Stimulated activated memory B cell treated with anti-CD40 and anti-IgM and Interleukin-4, amounts not matched to agents 10 μg/mL and 1 μg/mL and 100 μg/mL, for 72 hours (primary cell): ENCODE results near the gene LVRN.

ENCODE experiments used
- ATAC-seq: fragments of 150-1000 bp; cut with Tn5 transposase; 2 replicates; pipeline ENCODE4 v1.10.0; 2021
- H3K27ac Mint-ChIP-seq: one replicate; pipeline ENCODE4 v1.8.0; 2022; ENCODE audit warnings: mild to moderate bottlenecking, mixed read lengths
- H3K27me3 Mint-ChIP-seq: one replicate; pipeline ENCODE4 v1.8.0; 2022; ENCODE audit warnings: mixed read lengths
- H3K36me3 Mint-ChIP-seq: one replicate; pipeline ENCODE4 v1.8.0; 2022; ENCODE audit warnings: mixed read lengths
- H3K4me1 Mint-ChIP-seq: one replicate; pipeline ENCODE4 v1.8.0; 2022; ENCODE audit warnings: mixed read lengths
- H3K4me3 Mint-ChIP-seq: one replicate; pipeline ENCODE4 v1.8.0; 2022; ENCODE audit warnings: mild to moderate bottlenecking, moderate library complexity, mixed read lengths
- H3K9me3 Mint-ChIP-seq: one replicate; pipeline ENCODE4 v1.8.0; 2022; ENCODE audit warnings: mixed read lengths

Gene LVRN

DNA sequence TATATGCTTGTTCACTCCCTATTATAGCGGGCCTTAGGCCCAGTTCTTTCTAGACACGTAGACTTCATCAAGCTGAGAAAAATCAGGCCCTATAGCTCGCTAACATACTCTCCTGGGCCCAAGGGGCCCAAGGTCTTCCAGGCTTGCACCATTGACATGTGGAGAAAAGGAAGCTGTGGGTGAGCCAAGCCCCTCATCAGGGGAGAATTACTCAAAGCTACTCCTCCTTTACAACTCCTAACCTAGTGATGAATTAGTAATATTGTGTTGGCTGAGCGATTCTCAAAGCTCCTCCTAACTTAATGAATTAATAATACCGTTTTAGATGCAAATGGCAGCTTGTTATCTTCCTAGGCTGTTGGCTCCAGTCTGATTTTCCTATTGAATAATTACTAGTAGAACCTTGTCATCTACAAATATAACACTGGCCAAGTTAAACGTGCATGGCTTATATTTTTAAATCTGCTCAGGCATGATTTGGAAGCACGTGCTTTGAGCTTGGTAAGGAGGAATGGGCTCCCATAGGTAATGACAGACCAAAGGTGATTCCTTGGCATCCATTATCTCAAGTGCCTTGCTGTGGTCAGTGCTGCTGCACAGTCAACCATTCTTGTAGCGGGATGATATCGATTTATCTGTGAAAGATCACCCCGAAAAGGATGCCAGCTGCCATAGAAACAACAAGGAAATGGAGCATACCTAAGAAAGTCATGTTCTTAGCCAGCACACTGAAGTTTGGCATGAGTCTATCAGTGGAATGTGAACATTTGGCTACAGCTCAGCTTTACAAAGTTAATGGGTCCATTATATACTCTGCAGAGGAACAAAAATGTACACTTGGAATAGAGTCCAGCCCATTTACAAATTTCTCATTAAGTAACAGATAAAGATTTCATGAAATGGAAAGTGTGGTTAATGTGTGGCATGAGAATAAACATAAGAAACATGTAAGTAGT lies 23.8 kb downstream of the LVRN start:
- Mint-ChIP-seq H3K27ac (no peak overlapping the region), H3K4me3 (no peak overlapping the region), H3K27me3 (peaks cover 19% of the 10 kb centered on the region), H3K36me3 (no peaks in the 10 kb centered on the region), H3K9me3 (no peaks in the 10 kb centered on the region), H3K4me1 (no peaks in the 10 kb centered on the region)
- no peak for ATAC-seq

DNA sequence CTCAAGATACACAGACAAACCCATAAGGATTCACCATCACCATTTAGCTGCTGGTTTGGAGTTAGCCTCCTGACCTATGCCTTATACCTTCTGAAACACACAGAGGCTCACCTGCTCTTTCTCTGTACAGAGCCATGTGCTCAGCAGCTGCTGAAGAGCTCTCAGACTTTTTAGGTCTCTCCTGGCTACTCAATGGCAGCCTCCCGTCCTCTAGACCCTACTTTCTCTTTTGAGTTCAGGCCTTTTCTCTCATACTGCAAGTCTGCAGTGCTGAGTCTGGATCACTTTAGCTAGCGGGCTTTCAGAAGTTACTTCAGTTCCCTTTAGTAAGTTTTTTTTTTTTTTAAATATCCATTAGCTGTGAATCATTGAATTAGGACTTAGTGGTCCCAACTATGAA lies 25.7 kb downstream of the LVRN start:
- H3K36me3 Mint-ChIP-seq: no peaks in the 10 kb centered on the region
- ATAC-seq: no peak
- H3K27me3 Mint-ChIP-seq: no peaks in the 10 kb centered on the region
- no peak overlapping the region for H3K4me3 Mint-ChIP-seq
- H3K4me1 Mint-ChIP-seq: no peaks in the 10 kb centered on the region
- H3K9me3 Mint-ChIP-seq: no peaks in the 10 kb centered on the region
- H3K27ac Mint-ChIP-seq: no peak overlapping the region

DNA sequence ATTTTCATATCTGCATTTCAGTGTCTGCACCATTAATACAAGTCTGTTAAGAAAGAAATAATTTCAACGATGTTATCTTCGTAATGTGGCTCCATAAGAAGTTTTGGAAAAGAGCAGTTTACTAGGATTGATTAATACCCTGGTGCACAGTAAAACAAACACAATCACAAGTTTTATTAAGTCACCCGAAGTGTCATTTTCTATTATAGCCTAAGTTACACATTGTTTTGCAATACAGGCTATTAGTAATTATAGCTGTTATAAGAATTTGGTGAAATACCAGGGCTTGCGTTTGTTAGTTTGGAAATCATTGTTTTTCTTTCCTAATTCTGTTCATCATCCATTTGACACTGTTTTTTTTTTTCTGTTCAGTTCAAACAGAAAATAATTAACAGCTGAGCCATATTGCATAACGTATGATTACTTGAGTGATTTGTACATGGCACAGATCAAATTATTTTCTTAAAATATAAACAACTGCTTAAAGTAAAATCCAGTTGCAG lies 30.6 kb downstream of the LVRN start:
- ATAC-seq: no peak
- no peaks in the 10 kb centered on the region for H3K4me1 Mint-ChIP-seq

DNA sequence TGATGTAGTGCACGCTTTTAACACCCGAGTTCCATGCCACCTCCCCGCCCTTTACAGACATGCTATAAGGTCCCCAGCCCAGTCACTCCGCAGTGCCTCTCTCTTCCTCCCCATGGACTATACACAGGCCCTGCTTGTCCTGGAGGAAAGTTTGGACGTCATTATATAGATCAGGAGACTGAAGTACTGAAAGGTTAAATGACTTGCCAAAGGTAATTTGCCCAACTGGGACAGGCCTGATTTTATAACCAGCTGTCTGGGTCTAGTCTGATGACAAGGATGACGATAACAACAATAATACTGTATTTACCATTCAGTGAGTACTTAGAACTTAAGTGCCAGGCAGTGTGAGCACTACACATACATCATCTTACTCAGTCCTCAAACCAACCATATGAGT lies 33.1 kb downstream of the LVRN start:
- H3K27me3 Mint-ChIP-seq: peaks cover 20% of the 10 kb centered on the region
- ATAC-seq: no peak
- no peaks in the 10 kb centered on the region for H3K4me1 Mint-ChIP-seq
- H3K36me3 Mint-ChIP-seq: no peaks in the 10 kb centered on the region
- no peaks in the 10 kb centered on the region for H3K9me3 Mint-ChIP-seq
- H3K4me3 Mint-ChIP-seq: no peak overlapping the region
- no peak overlapping the region for H3K27ac Mint-ChIP-seq

More for the DNA sequence above, 30.6 kb downstream of the LVRN start:
- Mint-ChIP-seq H3K4me3 (no peak overlapping the region), H3K27ac (no peak overlapping the region), H3K36me3 (no peaks in the 10 kb centered on the region), H3K27me3 (peaks cover 20% of the 10 kb centered on the region), H3K9me3 (no peaks in the 10 kb centered on the region)

DNA sequence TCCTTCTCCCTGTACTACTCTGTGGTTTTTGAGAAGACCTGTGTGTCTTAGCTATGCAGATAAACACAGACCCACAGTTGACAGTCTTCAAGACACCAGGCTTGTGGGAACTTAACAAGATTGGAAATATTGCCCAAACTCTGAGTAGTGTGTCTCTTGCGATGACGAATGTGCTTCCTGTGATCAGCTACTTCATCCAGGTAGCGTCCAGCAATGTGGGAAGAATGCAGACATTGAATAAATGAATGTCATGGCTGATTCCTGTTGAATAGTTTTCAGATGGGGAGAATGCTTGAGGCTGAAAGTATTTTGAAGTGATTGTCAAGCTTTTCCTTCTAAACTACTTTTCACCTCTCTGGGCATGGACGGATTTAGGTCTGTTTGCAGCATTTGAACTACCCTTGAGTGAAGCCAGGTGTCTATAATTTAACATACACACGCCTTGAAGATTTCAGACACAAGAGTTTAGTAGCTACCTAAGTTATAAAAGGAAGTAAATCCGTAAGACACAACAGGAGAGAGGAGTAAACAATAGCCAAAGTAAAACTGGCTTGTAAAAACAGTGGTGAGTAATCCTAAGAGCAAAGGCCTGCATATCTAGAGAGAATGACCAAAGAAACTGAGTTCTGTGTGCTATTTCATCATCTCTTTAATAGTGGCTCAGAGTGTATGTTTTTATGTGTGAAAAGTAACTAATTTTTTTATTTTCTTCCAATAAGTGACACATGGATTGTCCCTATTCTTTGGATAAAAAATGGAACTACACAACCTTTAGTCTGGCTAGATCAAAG lies 40.0 kb downstream of the LVRN start:
- no peaks in the 10 kb centered on the region for H3K4me1 Mint-ChIP-seq
- H3K27me3 Mint-ChIP-seq: no peaks in the 10 kb centered on the region
- no peak overlapping the region for H3K4me3 Mint-ChIP-seq

DNA sequence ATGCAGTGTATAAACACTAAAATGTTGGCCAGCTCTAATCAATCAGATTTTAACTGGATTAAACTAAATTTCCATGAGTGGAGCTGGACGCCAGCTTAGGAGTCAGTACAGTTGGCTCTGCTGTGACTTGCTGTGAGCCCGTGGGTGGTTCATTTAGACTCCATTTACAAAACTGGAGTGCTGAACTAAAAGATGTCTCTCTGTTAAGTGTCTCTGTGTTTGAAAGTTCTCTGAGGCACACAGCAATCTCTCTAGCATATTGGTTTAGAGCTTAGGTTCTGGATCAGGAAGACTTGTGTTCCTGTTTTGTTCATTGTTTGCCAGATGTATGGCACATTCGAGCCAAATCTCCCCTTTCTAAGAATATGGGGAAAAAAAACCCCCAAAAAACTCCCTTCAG lies 42.0 kb downstream of the LVRN start:
- Mint-ChIP-seq H3K9me3 (no peaks in the 10 kb centered on the region), H3K36me3 (no peaks in the 10 kb centered on the region), H3K27me3 (no peaks in the 10 kb centered on the region), H3K27ac (no peak overlapping the region), H3K4me1 (no peaks in the 10 kb centered on the region), H3K4me3 (no peak overlapping the region)
- no peak for ATAC-seq

More for the DNA sequence above, 40.0 kb downstream of the LVRN start:
- Mint-ChIP-seq H3K27ac (no peak overlapping the region), H3K9me3 (no peaks in the 10 kb centered on the region), H3K36me3 (no peaks in the 10 kb centered on the region)
- ATAC-seq: no peak

DNA sequence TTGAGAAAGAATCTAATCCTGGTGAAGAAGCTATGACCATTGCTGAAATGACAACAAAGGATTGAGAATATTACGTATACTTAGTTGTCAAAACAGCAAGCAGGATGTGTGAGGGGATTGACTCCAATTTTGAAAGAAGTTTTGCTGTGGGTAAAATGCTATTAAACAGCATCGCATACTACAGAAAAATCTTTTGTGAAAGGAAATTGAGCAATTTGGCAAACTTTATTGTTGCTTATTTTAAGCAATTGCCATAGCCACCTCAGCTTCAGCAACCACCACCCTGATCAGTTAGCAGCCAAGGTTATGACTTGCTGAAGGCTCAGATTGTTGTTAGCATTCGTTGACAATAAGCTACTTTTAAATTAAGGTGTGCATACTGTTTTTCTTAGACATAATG lies 47.5 kb downstream of the LVRN start:
- Mint-ChIP-seq H3K4me3 (no peak overlapping the region), H3K27ac (no peak overlapping the region), H3K27me3 (no peaks in the 10 kb centered on the region), H3K9me3 (no peaks in the 10 kb centered on the region), H3K36me3 (no peaks in the 10 kb centered on the region), H3K4me1 (no peaks in the 10 kb centered on the region)
- no peak for ATAC-seq

DNA sequence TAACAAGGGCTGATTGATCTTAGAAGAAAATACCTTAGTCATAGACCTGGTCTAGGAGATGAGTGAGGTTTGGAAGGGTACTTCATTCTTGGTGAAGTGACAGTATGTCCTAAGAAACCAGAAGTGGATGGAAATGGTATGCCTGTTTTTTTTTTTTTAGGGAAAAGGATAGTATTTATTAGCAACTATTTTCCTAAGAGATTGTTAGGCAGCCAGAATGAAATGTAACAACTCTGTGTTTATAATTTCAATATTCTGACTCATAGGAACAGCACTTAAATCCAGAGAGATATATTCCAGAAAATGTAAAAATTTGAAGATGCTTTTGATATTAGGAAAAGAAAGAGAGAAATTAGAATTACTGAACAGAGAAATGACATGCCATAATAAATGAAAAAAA lies 48.8 kb downstream of the LVRN start:
- H3K27ac Mint-ChIP-seq: no peak overlapping the region
- no peaks in the 10 kb centered on the region for H3K9me3 Mint-ChIP-seq
- no peak overlapping the region for H3K4me3 Mint-ChIP-seq
- no peaks in the 10 kb centered on the region for H3K36me3 Mint-ChIP-seq
- H3K27me3 Mint-ChIP-seq: no peaks in the 10 kb centered on the region
- no peaks in the 10 kb centered on the region for H3K4me1 Mint-ChIP-seq
- no peak for ATAC-seq

DNA sequence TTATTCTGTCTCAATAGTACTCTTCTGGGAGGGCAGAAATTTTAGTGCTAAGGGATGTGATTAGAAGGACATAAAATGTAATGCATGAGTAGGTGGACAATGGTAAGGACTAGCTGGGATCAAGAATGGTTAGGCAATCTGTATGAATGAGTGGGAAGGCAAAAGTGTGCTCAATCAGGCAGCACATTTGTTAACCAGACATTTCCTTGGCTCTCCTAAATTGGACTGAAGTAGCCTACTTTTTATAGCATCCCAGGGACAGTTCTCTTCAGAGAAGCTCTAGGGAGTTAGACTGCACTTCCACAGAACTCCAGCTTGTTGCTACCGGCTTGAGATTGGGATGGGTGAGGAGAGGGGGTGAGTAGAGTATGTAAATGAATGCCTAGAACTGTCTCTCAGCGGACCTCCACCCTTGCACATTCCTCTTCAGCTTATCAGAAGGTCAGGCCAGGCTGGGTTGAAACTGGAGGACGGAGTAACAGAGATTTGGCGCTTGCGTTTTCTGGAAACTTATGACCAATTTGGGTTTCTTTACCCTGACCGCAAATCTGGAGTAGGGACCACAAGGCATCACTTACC lies 51.0 kb downstream of the LVRN start:
- no peak overlapping the region for H3K27ac Mint-ChIP-seq
- H3K4me1 Mint-ChIP-seq: no peaks in the 10 kb centered on the region
- no peaks in the 10 kb centered on the region for H3K27me3 Mint-ChIP-seq
- H3K36me3 Mint-ChIP-seq: no peaks in the 10 kb centered on the region
- no peak overlapping the region for H3K4me3 Mint-ChIP-seq
- no peaks in the 10 kb centered on the region for H3K9me3 Mint-ChIP-seq
- ATAC-seq: no peak

DNA sequence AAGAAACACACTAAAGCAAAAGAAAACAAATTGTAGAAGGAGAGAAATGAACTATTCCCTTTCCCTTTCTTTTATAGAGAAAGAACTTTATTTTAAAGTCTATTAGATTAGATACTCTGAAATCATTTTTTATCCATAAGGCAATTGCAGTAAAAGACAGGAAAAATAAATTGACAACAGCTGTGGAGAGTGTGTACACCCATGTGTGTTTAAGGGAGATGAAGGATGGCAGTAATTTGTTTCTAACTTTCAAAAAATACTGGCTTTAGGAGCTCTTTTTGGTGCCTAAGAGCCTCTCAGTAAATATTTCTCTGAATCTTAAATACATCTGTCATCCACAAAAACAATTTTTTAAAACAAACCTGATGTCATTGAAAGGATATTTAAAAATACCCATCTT lies 51.7 kb downstream of the LVRN start:
- no peak for ATAC-seq
- H3K27me3 Mint-ChIP-seq: no peaks in the 10 kb centered on the region
- no peak overlapping the region for H3K4me3 Mint-ChIP-seq
- no peaks in the 10 kb centered on the region for H3K4me1 Mint-ChIP-seq
- H3K27ac Mint-ChIP-seq: no peak overlapping the region
- no peaks in the 10 kb centered on the region for H3K9me3 Mint-ChIP-seq
- H3K36me3 Mint-ChIP-seq: no peaks in the 10 kb centered on the region

DNA sequence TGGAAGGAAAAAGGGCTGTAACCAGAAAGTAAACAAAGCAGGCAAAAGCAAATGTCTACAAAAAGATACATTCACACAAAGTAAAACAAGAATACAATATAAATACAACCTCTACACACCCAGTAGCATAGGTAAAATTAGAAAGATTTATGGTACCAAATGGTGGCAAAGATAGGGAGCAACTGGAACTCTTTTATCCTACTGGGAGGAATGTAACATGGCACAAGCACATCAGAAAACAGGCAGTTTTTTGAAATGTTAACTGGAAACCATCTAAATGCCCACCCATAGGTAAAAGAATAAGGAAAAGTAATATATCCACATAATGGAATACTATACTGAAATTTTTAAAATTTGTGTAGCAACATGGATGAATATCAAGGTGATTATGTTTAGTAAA lies 61.3 kb downstream of the LVRN start:
- H3K36me3 Mint-ChIP-seq: no peaks in the 10 kb centered on the region
- ATAC-seq: no peak
- H3K27me3 Mint-ChIP-seq: no peaks in the 10 kb centered on the region
- no peak overlapping the region for H3K4me3 Mint-ChIP-seq
- H3K9me3 Mint-ChIP-seq: no peaks in the 10 kb centered on the region
- no peak overlapping the region for H3K27ac Mint-ChIP-seq
- no peaks in the 10 kb centered on the region for H3K4me1 Mint-ChIP-seq

DNA sequence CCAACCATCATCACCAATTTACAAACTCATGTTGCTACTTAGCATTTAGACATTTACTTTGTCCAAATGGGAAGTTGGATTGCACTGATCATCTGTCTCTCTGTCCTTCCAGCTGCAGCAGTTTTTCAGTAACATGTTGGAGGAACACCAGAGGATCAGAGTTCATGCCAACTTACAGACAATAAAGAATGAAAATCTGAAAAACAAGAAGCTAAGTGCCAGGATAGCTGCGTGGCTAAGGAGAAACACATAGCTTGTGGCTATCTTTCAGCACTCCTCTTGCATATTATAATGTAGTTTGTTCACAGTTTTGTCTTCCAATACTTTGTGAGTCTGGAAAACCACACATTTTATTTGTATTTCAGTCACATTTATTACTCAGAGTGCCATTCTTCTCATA lies 63.6 kb downstream of the LVRN start:
- H3K27ac Mint-ChIP-seq: no peak overlapping the region
- no peaks in the 10 kb centered on the region for H3K27me3 Mint-ChIP-seq
- H3K36me3 Mint-ChIP-seq: no peaks in the 10 kb centered on the region
- H3K9me3 Mint-ChIP-seq: no peaks in the 10 kb centered on the region
- no peak for ATAC-seq
- H3K4me1 Mint-ChIP-seq: no peaks in the 10 kb centered on the region
- H3K4me3 Mint-ChIP-seq: no peak overlapping the region

DNA sequence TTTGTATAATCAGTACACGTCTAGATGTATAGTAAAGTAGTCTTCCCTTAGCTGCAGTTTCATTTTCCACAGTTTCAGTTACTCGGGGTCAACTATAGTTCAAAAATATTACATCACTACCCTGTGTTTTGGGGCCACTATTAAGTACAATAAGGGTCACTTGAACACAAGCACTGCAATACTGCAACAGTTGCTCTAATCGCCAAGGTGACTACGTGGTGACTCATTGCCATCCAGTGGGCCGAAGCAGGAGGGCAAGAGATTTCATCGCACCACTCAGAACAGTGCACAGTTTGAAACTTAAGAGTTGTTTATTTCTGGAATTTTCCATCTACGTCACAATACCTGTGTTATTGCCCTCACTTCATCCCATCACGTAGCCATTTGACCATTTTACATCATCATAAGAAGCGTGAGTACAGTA lies 69.8 kb downstream of the LVRN start, which contains the start of gene ARL14EPL:
Gene ARL14EPL, plus strand, starts transcription at position 379 of the 424 bp plus-strand sequence. CDS start 18,994 bp downstream, outside the sequence.
- no peaks in the 10 kb centered on the region for H3K9me3 Mint-ChIP-seq
- no peak within 1 kb of the TSS for H3K4me3 Mint-ChIP-seq
- H3K27ac Mint-ChIP-seq: peak within 1 kb of the TSS; percentile 34

DNA sequence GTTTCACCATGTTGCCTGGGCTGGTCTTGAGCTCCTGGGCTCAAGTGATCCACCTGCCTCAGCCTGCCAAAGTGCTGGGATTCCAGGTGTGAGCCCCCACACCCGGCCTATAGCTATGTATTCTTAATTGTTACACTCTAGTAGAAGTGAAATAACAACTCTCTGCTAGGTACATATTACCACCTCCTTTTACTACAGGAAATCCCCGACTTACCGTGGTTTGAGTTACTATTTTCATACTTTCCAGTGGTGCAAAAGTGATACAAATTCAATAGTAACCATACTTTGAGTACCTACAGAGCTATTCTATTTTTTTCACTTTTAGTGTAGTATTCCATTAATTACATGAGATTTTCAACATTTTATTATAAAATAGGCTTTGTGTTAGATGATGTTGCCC lies 70.7 kb downstream of the LVRN start:
- Mint-ChIP-seq H3K4me1 (peaks cover 33% of the 10 kb centered on the region), H3K4me3 (no peak overlapping the region), H3K9me3 (no peaks in the 10 kb centered on the region), H3K36me3 (no peaks in the 10 kb centered on the region), H3K27me3 (no peaks in the 10 kb centered on the region), H3K27ac (peak overlapping the region; percentile 34)
- ATAC-seq: no peak

More for the DNA sequence above, 69.8 kb downstream of the LVRN start, which contains the start of gene ARL14EPL:
- Mint-ChIP-seq H3K36me3 (no peaks in the 10 kb centered on the region), H3K27me3 (no peaks in the 10 kb centered on the region), H3K4me1 (peaks cover 24% of the 10 kb centered on the region)
- ATAC-seq: peak; percentile 75

DNA sequence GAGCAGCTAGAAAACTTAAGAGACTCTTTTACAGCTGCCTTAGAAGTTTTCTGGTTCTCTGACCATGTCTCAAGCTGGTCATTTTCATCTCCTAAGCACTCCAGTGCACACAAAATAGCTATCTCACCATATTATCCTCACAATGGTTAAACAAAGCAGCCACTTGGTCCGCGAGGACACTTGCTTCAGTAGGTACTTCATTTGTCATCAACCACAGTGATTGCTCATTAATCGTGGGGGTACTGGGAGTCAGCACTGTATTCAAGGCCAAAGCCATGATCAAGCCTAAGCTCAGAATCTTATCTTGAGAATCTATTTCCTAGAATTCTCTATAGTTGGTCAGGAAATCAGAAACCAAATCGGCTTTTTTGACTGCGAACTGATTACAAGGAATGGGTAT lies 72.8 kb downstream of the LVRN start:
- no peaks in the 10 kb centered on the region for H3K27me3 Mint-ChIP-seq
- H3K4me1 Mint-ChIP-seq: peaks cover 51% of the 10 kb centered on the region

More for the DNA sequence above, 72.8 kb downstream of the LVRN start:
- ATAC-seq: no peak
- Mint-ChIP-seq H3K27ac (peak overlapping the region; percentile 73), H3K9me3 (no peaks in the 10 kb centered on the region), H3K36me3 (no peaks in the 10 kb centered on the region), H3K4me3 (no peak overlapping the region)
